ENCODE measurements around the gene DUOX2.

The DUOX2 gene

DNA sequence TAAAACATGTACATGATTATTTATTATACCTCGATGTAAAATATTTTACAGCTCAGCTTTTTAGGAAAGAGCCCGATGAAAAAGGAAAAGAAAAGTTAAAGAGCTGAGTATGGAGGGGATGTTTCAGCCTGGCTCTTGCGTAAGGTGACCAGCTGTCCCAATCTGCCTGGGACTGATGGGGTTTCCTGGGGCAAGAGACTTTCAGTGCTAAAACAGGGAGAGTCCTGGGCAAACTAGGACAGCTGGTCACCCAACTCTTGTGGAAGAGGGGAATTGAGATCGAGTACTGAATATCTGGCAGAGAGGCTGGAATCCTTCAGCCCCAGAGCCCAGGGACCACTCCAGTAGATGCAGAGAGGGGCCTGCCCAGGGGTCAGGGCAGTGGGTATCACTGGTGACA is 21.0 kb downstream of the DUOX2 start:
- Histone ChIP-seq H4K20me1 (ENCODE audit: insufficient read depth, low read length) (no peaks in the 10 kb centered on the region), H2AFZ (ENCODE audit: low read length) (no peak overlapping the region), H3K9me3 (ENCODE audit: low read length) (no peaks in the 10 kb centered on the region), H3K9ac (ENCODE audit: low read length) (no peak overlapping the region), H3K4me2 (ENCODE audit: low read length) (no peak overlapping the region), H3K36me3 (ENCODE audit: insufficient read depth, low read length) (no peaks in the 10 kb centered on the region), H3K27ac (ENCODE audit: low read depth, low read length, poor library complexity, severe bottlenecking) (no peak overlapping the region), H3K79me2 (ENCODE audit: insufficient read depth, low read length) (no peaks in the 10 kb centered on the region), H3F3A (ENCODE audit: insufficient read depth, low read length) (no peaks in the 10 kb centered on the region), H3K4me3 (ENCODE audit: low read depth, low read length, poor library complexity, severe bottlenecking) (no peak overlapping the region), H3K9me2 (ENCODE audit: low read depth, low read length) (no peaks in the 10 kb centered on the region), H3K27me3 (ENCODE audit: insufficient read depth, low read length) (0 out of 2 replicates have a peak, but pooled peaks cover 4% of the 10 kb centered on the region), H3K4me1 (ENCODE audit: insufficient read depth, low read length, severe bottlenecking) (no peaks in the 10 kb centered on the region)
- no peak for TF ChIP-seq EZH2 (IDR thresholded peaks at IDR 0.05; ENCODE audit: borderline replicate concordance, low read length)
- TF ChIP-seq, protein P1, sequence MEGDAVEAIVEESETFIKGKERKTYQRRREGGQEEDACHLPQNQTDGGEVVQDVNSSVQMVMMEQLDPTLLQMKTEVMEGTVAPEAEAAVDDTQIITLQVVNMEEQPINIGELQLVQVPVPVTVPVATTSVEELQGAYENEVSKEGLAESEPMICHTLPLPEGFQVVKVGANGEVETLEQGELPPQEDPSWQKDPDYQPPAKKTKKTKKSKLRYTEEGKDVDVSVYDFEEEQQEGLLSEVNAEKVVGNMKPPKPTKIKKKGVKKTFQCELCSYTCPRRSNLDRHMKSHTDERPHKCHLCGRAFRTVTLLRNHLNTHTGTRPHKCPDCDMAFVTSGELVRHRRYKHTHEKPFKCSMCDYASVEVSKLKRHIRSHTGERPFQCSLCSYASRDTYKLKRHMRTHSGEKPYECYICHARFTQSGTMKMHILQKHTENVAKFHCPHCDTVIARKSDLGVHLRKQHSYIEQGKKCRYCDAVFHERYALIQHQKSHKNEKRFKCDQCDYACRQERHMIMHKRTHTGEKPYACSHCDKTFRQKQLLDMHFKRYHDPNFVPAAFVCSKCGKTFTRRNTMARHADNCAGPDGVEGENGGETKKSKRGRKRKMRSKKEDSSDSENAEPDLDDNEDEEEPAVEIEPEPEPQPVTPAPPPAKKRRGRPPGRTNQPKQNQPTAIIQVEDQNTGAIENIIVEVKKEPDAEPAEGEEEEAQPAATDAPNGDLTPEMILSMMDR (IDR thresholded peaks at IDR 0.05; ENCODE audit: low read length) = no peak

DNA sequence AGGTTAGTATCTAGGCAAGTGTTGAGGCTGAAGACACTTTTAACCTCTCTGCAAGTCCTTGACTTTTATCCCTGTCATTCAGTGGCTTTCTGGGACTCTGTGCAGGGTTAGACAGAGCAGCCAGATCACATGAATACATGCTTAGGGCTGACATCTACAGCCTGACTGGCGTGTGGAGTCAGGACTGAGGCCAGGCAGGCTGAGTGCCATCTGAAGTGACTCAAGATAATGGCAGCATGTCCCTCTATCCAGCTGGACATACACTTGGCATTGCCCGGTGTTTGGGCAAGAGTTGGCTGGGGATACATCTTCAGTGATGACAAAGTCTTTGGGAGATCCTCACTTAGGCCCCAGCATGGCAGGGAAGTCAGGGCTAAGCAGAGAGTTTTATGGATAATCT is 22.4 kb downstream of the DUOX2 start:
- Histone ChIP-seq H3K4me2 (ENCODE audit: low read length) (no peak overlapping the region), H3K9me2 (ENCODE audit: low read depth, low read length) (no peaks in the 10 kb centered on the region), H4K20me1 (ENCODE audit: insufficient read depth, low read length) (no peaks in the 10 kb centered on the region), H3F3A (ENCODE audit: insufficient read depth, low read length) (no peaks in the 10 kb centered on the region), H3K27ac (ENCODE audit: low read depth, low read length, poor library complexity, severe bottlenecking) (no peak overlapping the region), H3K27me3 (ENCODE audit: insufficient read depth, low read length) (0 out of 2 replicates have a peak, but pooled peaks cover 4% of the 10 kb centered on the region), H3K79me2 (ENCODE audit: insufficient read depth, low read length) (no peaks in the 10 kb centered on the region), H3K4me3 (ENCODE audit: low read depth, low read length, poor library complexity, severe bottlenecking) (no peak overlapping the region), H3K36me3 (ENCODE audit: insufficient read depth, low read length) (no peaks in the 10 kb centered on the region), H3K9ac (ENCODE audit: low read length) (no peak overlapping the region), H3K4me1 (ENCODE audit: insufficient read depth, low read length, severe bottlenecking) (no peaks in the 10 kb centered on the region), H2AFZ (ENCODE audit: low read length) (no peak overlapping the region), H3K9me3 (ENCODE audit: low read length) (no peaks in the 10 kb centered on the region)
- TF ChIP-seq EZH2 (IDR thresholded peaks at IDR 0.05; ENCODE audit: borderline replicate concordance, low read length) = no peak
- TF ChIP-seq, protein P1 (IDR thresholded peaks at IDR 0.05; ENCODE audit: low read length) = no peak

DNA sequence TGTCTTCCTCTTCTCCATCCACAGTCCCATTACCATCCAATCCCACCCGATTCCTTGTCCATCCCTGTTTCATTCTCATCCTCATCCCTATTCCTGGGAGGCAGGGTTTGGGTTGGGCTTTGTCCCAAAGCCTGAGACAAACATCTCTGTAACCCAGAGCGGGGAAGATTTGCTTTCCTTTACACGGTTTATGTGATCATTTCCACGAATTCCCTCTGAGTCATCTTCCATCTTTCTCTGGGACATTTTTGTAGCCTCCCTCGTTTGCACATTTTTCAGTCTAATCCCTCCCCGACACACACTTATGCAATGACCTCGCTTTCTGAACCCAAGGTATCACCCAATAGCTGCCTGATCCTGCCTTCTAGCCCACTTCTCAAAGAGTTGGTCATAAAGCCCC is 22.8 kb downstream of the DUOX2 start:
- no peak overlapping the region for H3K4me2 ChIP-seq (ENCODE audit: low read length)
- H2AFZ ChIP-seq (ENCODE audit: low read length) = no peak overlapping the region
- H3K36me3 ChIP-seq (ENCODE audit: insufficient read depth, low read length) = no peaks in the 10 kb centered on the region

More for the DNA sequence above, 22.8 kb downstream of the DUOX2 start:
- Histone ChIP-seq H3K9me2 (ENCODE audit: low read depth, low read length) (no peaks in the 10 kb centered on the region), H3K27me3 (ENCODE audit: insufficient read depth, low read length) (0 out of 2 replicates have a peak, but pooled peaks cover 4% of the 10 kb centered on the region), H3F3A (ENCODE audit: insufficient read depth, low read length) (no peaks in the 10 kb centered on the region), H3K79me2 (ENCODE audit: insufficient read depth, low read length) (no peaks in the 10 kb centered on the region), H3K4me1 (ENCODE audit: insufficient read depth, low read length, severe bottlenecking) (no peaks in the 10 kb centered on the region), H3K9me3 (ENCODE audit: low read length) (no peaks in the 10 kb centered on the region), H4K20me1 (ENCODE audit: insufficient read depth, low read length) (no peaks in the 10 kb centered on the region), H3K27ac (ENCODE audit: low read depth, low read length, poor library complexity, severe bottlenecking) (no peak overlapping the region), H3K9ac (ENCODE audit: low read length) (no peak overlapping the region), H3K4me3 (ENCODE audit: low read depth, low read length, poor library complexity, severe bottlenecking) (no peak overlapping the region)
- TF ChIP-seq, protein P1 (IDR thresholded peaks at IDR 0.05; ENCODE audit: low read length) = no peak

Measured in OCI-LY1 (cell line).